ENCODE measurements around the gene MPND. TPM values are rescaled to one million over a fixed set of nuclear protein-coding genes. Genes with fewer than 3 reads are reported as not detected.

MPND gene
- polyA plus RNA-seq, 1 of the 3 experiments (the other 2 are of a cell fraction), result 21.3 TPM

- peak overlapping the region; percentile 80 to 92; a peak in 2 of 4 replicates for H3K27ac ChIP-seq (ENCODE audit: low read depth in 2 of 2, low read length in 1 of 2)
- no peak overlapping the region for H2AFZ ChIP-seq (ENCODE audit: low read depth)
- H3K4me3 ChIP-seq (ENCODE audit: low read depth in 2 of 2, low read length in 1 of 2), result no peak overlapping the region
- no peaks in the 10 kb centered on the region for H3K9me3 ChIP-seq
- no peaks in the 10 kb centered on the region for H3K9me2 ChIP-seq
- no peaks in the 10 kb centered on the region for H3K27me3 ChIP-seq (ENCODE audit: insufficient read depth)
- POLR2A ChIA-PET, result interaction anchor here (0.6 to 1.9 kb wide), 3 partner anchors 11 to 129 kb away, joined by 3 to 8 read pairs (median 5); partner anchors contain the start of genes MPND and YJU2
- H3K4me2 ChIP-seq, result peak overlapping the region; percentile 72
- H3K36me3 ChIP-seq (replicated peaks in 1 of 2; ENCODE audit: control insufficient read depth in 1 of 2, insufficient read depth in 2 of 2, low read length in 1 of 2), result no peaks in the 10 kb centered on the region
- 84% methylated on average over 15 of the region's 16 CpGs for WGBS (ENCODE audit: low lambda C conversion rate)
- no peak for TF ChIP-seq TEAD4 (IDR thresholded peaks at IDR 0.05; ENCODE audit: borderline replicate concordance, insufficient read depth)
- no peak for TF ChIP-seq POLR2AphosphoS5 (IDR thresholded peaks at IDR 0.05; ENCODE audit: low read depth, low read length)
- TF ChIP-seq FOXM1 (IDR thresholded peaks at IDR 0.05; ENCODE audit: low read depth), result no peak
- no peak for TF ChIP-seq EP300 (IDR thresholded peaks at IDR 0.05; ENCODE audit: borderline replicate concordance in 1 of 2, low read depth in 1 of 2, low read length in 1 of 2)
- no peak for TF ChIP-seq SIN3A (IDR thresholded peaks at IDR 0.05; ENCODE audit: borderline replicate concordance, low read depth, low read length)
- no peak for TF ChIP-seq RXRA (IDR thresholded peaks at IDR 0.05; ENCODE audit: borderline replicate concordance, low read depth)
- H3F3A ChIP-seq (replicated peaks; ENCODE audit: insufficient read depth), result peaks cover 12% of the 10 kb centered on the region
- peaks cover 33 to 72% of the 10 kb centered on the region in 2 experiments for H3K4me1 ChIP-seq (ENCODE audit: control insufficient read depth in 1 of 2, insufficient read depth in 2 of 2, low read depth in 1 of 2, low read length in 1 of 2)
- H3K9ac ChIP-seq, result no peak overlapping the region
- peaks cover 40% of the 10 kb centered on the region for H4K20me1 ChIP-seq (ENCODE audit: insufficient read depth)
- DNase-seq, result no peak
- CTCF ChIA-PET, result interaction anchor here (0.7 to 4.8 kb wide), 13 partner anchors 9 to 129 kb away, joined by 3 to 16 read pairs (median 4); partner anchors contain the start of genes CHAF1A, MPND, SH3GL1 and YJU2
- H3K79me2 ChIP-seq (ENCODE audit: insufficient read depth), result peaks cover 92% of the 10 kb centered on the region
Measured at GRCh38 chr19:4376028-4376670, 32.8 kb downstream of the MPND start.

- Histone ChIP-seq H3K4me3 (ENCODE audit: low read depth in 2 of 2, low read length in 1 of 2) (no peak overlapping the region), H4K20me1 (ENCODE audit: insufficient read depth) (peaks cover 41% of the 10 kb centered on the region), H3K4me2 (0 out of 2 replicates have a peak overlapping the region, but pooled peaks have one; percentile 15), H3K9me2 (no peaks in the 10 kb centered on the region), H3K79me2 (ENCODE audit: insufficient read depth) (peaks cover 88% of the 10 kb centered on the region), H3K27me3 (ENCODE audit: insufficient read depth) (no peaks in the 10 kb centered on the region), H3K4me1 (ENCODE audit: control insufficient read depth in 1 of 2, insufficient read depth in 2 of 2, low read depth in 1 of 2, low read length in 1 of 2) (peaks cover 33 to 68% of the 10 kb centered on the region in 2 experiments), H3K36me3 (replicated peaks in 1 of 2; ENCODE audit: control insufficient read depth in 1 of 2, insufficient read depth in 2 of 2, low read length in 1 of 2) (no peaks in the 10 kb centered on the region), H3F3A (replicated peaks; ENCODE audit: insufficient read depth) (peaks cover 12% of the 10 kb centered on the region), H2AFZ (ENCODE audit: low read depth) (no peak overlapping the region), H3K27ac (ENCODE audit: low read depth in 2 of 2, low read length in 1 of 2) (peak overlapping the region; percentile 8 to 80; a peak in 2 of 4 replicates), H3K9me3 (no peaks in the 10 kb centered on the region), H3K9ac (no peak overlapping the region)
- ChIA-PET POLR2A (no interaction called here), CTCF (interaction anchor here (0.7 to 4.8 kb wide), 7 partner anchors 9 to 109 kb away, joined by 3 to 16 read pairs (median 4); partner anchors contain the start of genes MPND and SH3GL1)
- no peak for DNase-seq
- WGBS (ENCODE audit: low lambda C conversion rate), result 93% methylated on average over 10 of the region's 10 CpGs
- TF ChIP-seq JUND (IDR thresholded peaks at IDR 0.05) (no peak), NFIC (IDR thresholded peaks at IDR 0.05; ENCODE audit: borderline replicate concordance) (no peak), USF1 (IDR thresholded peaks at IDR 0.05; ENCODE audit: borderline replicate concordance, low read depth) (no peak), NRF1 (IDR thresholded peaks at IDR 0.05; ENCODE audit: low read depth, low read length) (no peak), GABPA (IDR thresholded peaks at IDR 0.05; ENCODE audit: low read depth) (no peak), MEF2A (IDR thresholded peaks at IDR 0.05; ENCODE audit: borderline replicate concordance, low read depth) (no peak), SMC3 (IDR thresholded peaks at IDR 0.05; ENCODE audit: low read depth, low read length) (no peak)
Measured at GRCh38 chr19:4376671-4376990, 33.3 kb downstream of the MPND start.
